KOPT-K1 (cell line): Measurements from ENCODE around the gene SAMD4A.
"Not testable (repeated sequence)": the region's sequence is repeated elsewhere in the genome, so short reads cannot be mapped to it uniquely, and the experiment has no call there.

Source experiments
- H3K27ac ChIP-seq: fragments of 200-600 bp; sonication (generic); 2 replicates; pipeline ENCODE4 v1.5.1; 2016; ENCODE audit warnings: antibody characterized with exemption, mild to moderate bottlenecking, low read depth, low read length; ENCODE audit not compliant: poor library complexity, severe bottlenecking
- H3K36me3 ChIP-seq: fragments of 200-600 bp; sonication (generic); 2 replicates; pipeline ENCODE4 v1.5.1; 2017; ENCODE audit warnings: antibody characterized with exemption, mild to moderate bottlenecking, low read length, moderate library complexity; ENCODE audit not compliant: insufficient read depth
- H3K9me3 ChIP-seq: fragments of 200-600 bp; sonication (generic); 2 replicates; pipeline ENCODE4 v1.5.1; 2017; ENCODE audit warnings: antibody characterized with exemption, low read length, mild to moderate bottlenecking; ENCODE audit not compliant: insufficient read depth, poor library complexity, severe bottlenecking

Gene SAMD4A

DNA sequence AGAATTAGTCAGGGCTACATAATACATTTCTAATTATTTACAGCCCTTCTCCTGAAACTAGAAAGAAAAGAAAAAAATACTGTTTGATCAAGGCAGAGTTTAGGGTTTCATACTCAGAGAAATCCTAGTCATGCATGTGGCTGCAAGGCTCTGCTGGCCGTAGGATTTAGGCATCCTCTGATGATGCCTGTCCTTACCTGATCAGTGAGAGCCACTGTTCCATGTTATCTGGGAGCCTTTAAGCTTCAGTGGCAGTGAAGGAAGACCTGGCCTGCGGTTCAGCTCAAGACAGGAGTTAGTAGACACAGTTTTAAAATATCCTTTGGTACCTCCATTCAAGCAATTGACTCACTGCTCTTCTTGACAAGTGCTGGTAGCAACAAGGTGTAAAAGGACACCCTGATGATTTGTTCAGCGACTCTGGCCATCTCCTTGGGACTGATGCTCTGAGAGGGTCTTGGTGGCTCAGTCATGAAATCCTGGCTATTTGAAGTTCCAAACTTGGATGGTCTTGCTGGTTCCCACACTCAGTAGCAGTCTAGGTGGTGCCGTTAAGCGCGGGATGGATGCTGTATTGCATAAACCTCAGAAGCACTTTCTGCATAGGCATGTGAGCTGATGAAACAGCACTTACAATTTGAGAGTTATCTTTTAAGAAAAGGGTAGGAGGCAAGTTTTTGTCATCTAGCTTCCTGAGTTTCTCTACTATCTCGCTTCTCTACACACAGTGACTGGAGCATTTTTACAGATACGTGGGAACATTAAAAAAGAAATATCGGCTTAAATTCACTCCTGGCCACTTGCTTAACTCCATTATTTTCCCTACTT lies 162.0 kb downstream of the SAMD4A start:
- Histone ChIP-seq H3K9me3 (no peaks in the 10 kb centered on the region), H3K36me3 (no peaks in the 10 kb centered on the region), H3K27ac (no peak overlapping the region)

DNA sequence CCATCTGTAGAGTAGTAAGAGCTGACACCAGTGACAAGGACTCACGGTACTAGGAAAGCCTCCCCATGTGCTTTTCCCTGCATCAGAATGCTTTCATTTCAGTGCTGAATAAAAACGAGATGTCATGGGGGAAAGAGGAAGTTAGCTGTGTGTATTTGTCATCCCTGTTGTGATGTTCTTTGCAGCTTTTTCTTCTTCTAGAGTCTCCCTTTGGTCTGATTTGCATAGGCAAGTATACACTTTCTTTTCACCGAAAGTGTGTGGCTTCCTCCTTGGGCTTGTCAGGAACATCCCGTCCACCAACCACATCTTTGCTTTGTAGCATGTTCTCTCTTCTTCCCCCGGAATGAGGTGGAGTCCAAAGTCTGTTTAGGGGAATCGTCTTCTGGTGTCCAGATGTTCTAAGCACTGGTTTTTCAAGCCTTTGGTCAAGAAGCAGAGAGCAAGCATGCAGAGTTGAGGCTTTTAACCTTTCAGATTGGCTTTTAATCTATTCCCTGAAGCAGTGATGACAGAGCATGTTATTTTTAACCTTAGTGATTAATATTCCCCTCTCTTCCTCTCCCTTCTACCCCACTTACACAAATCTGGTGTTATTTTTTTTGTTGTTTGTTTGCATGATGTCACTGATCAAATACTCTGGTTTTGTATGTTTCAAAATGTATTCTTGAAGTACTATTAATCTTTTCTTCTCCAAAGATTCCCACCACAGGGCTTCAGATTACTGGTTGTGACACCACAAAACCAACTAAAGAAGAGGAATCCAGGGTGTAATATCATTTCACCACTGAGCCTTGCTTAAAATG lies 163.4 kb downstream of the SAMD4A start:
- H3K36me3 ChIP-seq = no peaks in the 10 kb centered on the region
- H3K27ac ChIP-seq = no peak overlapping the region
- H3K9me3 ChIP-seq = no peaks in the 10 kb centered on the region

DNA sequence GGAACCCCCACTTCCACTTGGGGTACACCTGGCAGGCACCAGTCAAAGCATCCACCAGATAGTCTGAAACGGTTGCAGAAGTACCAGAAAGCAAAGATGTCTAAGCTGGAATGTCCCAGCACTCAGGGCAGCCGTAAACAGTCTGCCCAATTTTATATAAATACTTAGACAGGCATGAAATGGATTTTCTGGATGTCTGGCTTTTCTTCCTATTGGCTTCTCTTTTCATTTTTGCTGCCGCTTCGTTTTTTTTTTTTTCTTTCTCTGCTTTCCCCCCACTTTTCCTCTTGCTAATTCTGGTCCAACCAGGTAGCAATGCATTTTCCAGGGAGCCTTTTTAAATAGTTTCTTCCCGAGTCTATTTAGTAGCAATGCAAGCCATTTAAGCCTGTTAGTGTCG lies 168.0 kb downstream of the SAMD4A start:
- H3K9me3 ChIP-seq = no peaks in the 10 kb centered on the region
- H3K27ac ChIP-seq = no peak overlapping the region

DNA sequence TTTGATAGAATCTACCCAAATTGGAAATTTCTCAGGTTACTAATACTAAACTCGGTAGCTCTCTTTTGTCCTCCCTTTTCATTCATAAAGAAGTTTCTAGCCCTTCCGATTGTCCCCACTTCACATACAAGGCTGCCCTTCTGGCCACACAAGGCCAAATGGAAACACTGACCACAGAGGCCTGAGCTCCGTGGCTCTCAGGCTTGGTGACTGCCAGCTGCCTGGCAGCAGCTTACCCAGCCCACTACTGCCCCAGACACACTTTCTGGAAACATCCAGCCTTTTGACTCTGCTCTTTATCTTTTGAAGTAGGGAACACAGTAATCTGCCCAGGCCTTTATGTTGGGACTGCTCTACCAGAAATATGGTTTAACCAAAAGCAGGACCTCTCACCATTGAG lies 168.5 kb downstream of the SAMD4A start:
- no peak overlapping the region for H3K27ac ChIP-seq
- H3K9me3 ChIP-seq = no peaks in the 10 kb centered on the region
- H3K36me3 ChIP-seq = no peaks in the 10 kb centered on the region

More for the DNA sequence above, 168.0 kb downstream of the SAMD4A start:
- no peaks in the 10 kb centered on the region for H3K36me3 ChIP-seq

DNA sequence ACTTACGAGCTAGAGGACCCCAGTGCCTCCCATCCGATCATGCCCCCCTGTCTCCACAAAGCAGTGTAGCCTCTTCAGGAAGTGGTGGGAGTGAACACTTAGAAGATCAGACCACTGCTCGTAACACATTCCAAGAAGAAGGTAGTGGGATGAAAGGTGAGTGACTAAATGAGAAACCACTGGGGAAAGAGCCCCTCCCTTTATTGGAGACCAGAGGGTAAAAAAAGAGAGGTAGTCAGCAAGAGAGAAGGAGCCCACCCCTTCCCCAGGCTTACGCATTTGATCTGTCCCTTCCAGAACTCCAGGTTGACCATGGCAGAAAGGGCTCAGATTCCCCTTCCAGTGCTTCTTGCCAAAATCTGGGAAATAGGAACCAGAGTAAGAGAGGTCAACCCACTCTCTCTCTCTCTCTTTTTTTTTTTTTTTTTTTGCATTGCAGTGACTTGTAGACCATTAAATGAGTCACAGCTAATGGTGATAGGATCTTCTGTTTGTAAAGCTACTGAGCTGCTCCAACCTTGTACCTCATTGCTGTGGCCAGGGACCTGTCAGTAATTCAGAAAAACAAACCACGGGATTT lies 170.3 kb downstream of the SAMD4A start:
- no peak overlapping the region for H3K27ac ChIP-seq
- H3K9me3 ChIP-seq = no peaks in the 10 kb centered on the region
- no peaks in the 10 kb centered on the region for H3K36me3 ChIP-seq

DNA sequence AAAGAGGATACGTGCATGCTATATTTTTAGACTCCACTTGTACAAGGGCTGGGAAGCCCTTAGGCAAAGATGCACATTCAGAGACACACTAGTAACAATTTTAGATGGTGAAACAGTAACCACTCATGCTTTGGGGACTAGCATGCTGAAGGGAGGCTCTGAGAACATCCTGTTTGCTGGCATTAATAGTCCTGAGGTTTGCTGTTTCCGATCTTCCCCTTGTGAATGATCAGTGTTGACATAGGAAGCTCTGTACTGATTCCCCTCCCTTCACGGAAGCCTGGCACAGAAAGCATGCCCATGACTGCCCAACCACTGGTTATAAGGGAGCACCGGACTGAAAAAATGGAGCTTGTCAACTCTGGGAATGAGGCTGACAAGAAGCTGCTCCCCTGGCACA lies 171.1 kb downstream of the SAMD4A start:
- Histone ChIP-seq H3K27ac (no peak overlapping the region), H3K9me3 (no peaks in the 10 kb centered on the region), H3K36me3 (no peaks in the 10 kb centered on the region)

DNA sequence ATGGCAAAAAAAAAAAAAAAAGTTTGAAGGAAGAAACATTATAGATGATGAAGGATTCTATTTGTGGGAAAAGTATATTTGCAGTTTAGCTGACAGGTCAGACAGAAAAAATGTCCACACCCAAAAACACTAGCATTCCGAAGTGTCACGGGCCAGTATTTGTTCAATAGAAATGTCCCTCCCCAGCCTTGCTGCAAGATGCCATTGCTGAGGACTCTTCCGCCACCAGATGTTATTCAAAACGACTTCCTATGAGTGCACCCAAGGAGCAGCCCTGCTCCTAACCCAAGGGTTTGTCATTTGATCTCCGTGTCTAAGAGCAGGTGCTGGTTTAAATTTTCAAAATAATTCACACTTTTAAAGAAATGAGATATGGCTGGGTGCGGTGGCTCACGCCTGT lies 172.6 kb downstream of the SAMD4A start:
- Histone ChIP-seq H3K36me3 (no peaks in the 10 kb centered on the region), H3K9me3 (no peaks in the 10 kb centered on the region), H3K27ac (no peak overlapping the region)

DNA sequence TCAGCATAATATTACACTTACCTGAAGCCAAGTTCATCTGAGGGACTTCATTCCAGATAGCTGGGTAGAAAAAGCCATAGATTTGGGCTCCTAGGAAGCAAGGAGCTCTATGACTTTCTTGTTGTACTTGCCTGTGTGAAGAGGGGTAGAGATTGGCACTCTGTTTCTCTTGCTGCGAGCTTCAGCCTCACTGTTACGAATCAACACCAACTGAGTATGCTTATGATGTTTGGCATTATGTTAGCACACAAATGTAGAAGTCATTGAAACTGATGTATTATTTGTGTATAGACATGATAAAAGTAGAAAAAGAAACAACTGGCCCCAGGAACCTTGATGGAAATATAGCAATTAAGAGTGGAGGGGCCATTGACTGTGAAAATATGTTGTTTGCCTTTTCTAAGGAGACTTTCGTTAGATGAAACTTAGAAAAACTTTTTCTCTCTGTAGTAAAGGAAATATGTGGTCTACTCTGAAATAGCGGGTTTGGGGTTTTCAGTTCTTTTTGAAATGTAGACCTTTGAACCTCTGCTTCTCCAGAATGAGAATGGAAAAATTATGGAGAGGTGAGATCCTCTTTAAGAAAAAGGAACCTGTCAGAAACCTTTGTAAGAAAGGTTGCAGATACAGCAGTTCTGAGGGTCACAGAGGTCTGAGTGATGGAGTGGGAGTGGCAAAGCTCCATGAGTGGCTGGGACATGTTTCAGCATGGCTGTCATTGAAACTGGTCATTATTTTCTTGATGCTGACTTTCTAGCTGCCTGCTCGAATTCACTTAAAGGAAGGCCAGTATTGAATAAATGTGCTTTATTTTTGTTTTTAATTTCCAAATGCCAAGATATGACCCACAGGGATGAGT lies 175.8 kb downstream of the SAMD4A start:
- H3K27ac ChIP-seq = no peak overlapping the region
- H3K36me3 ChIP-seq = no peaks in the 10 kb centered on the region
- no peaks in the 10 kb centered on the region for H3K9me3 ChIP-seq

DNA sequence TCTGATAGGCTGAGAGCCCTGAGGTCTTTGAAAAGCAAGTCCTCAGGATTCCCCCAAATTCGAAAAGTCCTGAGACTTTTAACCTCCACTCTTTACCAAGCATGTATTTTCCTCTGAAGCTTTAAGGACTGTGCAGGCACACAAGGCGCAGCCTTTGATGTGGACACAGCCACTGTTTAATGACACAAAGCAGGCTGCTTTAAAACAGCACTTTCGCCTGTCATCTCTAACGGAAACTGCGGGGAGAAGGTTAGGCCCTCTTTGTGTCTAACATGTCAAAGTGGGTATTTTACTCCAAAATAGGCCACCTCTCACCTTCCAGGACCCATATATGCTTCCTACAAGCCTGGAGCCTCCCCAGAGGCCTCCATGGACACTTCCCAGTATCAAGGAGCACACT lies 176.5 kb downstream of the SAMD4A start:
- Histone ChIP-seq H3K27ac (no peak overlapping the region), H3K36me3 (no peaks in the 10 kb centered on the region), H3K9me3 (no peaks in the 10 kb centered on the region)

DNA sequence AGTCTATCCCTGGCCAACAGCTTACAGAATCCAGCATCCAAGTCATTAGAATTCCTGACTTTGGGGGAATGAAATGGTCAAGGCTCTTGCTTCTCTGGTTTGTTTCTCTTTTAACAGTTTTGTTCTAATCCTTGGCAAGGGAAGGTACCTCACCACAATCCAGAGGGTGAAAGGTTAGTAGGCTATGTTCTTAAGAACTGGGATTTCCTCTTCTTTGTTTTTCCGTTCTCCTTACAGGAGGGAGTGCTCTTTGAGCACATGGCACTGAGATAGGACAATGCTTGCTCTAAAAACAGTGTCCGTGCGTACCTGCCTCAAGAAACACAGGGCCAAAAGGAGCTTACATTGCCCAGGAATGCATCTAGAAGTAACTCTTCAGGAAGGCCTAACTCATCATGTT lies 179.1 kb downstream of the SAMD4A start:
- no peaks in the 10 kb centered on the region for H3K9me3 ChIP-seq
- no peaks in the 10 kb centered on the region for H3K36me3 ChIP-seq
- H3K27ac ChIP-seq = no peak overlapping the region

DNA sequence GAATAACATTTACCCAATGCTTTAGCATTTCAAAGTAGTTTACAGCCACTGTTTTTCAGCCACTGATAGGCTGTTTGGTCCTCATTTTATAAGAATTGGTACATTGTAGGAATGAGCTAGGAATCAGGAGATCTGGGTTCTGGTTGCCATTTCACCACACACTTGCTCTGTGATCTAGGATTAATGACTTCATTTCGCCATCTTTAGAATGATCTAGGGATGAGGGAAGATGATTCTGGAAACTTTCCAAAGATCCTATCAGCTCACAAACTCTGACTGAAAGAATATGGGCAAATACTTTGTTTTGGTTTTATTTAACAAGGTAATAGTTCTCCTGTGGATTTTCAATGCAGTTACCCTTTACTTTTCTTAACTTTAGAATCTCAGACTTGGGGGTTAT lies 180.7 kb downstream of the SAMD4A start:
- Histone ChIP-seq H3K27ac (no peak overlapping the region), H3K9me3 (no peaks in the 10 kb centered on the region), H3K36me3 (no peaks in the 10 kb centered on the region)

DNA sequence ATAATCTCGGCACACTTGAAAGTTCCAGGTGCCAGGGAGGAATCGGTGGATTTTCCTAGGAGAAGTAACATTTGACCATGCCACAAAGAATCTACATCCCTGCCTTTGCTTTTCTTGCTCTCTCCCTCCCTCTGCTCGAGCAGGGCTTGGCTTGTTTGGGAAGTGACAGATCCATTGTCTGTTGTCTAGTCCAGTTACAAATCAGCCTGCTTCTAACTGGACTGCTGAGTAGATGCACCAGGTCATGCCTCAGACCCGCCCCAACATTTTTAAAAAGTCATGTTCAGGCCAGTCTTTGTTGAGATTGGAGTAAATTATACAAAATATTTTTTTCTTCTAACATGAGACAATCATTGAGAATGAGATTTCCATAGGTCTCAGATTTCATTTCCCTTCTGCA lies 182.3 kb downstream of the SAMD4A start:
- no peaks in the 10 kb centered on the region for H3K36me3 ChIP-seq
- no peaks in the 10 kb centered on the region for H3K9me3 ChIP-seq

DNA sequence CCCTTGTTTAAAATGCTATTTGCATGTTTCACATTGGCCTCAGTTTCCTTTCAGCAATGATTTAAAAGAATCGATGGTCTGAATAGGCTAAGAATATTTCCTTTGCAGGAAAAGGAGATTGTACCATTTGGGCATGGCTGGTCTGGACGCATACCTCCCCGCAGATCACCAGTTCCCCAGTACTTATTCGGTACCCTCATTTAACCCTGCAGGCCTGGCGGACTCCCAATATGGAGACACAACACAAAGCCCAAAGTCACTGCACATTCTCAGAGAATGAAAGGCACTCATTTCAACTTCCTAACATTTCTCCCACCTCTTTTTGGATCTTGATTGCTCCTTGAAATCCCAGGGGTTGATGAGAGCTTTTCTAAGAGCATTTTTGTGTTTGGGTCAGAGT lies 182.8 kb downstream of the SAMD4A start:
- H3K36me3 ChIP-seq = no peaks in the 10 kb centered on the region

More for the DNA sequence above, 182.3 kb downstream of the SAMD4A start:
- H3K27ac ChIP-seq = no peak overlapping the region

DNA sequence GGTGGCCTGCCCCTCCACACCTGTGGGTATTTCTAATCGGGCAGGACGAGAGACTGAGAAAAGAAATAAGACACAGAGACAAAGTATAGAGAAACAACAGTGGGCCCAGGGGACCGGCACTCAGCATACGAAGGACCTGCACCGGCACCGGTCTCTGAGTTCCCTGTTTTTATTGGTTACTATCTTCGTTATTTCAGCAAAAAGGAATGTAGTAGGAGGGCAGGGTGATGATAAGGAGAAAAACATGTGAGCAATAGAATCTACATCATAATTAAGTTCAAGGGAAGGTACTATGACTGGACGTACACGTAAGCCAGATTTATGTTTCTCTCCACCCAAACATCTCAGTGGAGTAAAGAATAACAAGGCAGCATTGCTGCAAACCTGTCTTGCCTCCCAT lies 185.7 kb downstream of the SAMD4A start:
- not testable (repeated sequence) for H3K27ac ChIP-seq, H3K9me3 ChIP-seq, H3K36me3 ChIP-seq

More for the DNA sequence above, 182.8 kb downstream of the SAMD4A start:
- Histone ChIP-seq H3K9me3 (no peaks in the 10 kb centered on the region), H3K27ac (no peak overlapping the region)

DNA sequence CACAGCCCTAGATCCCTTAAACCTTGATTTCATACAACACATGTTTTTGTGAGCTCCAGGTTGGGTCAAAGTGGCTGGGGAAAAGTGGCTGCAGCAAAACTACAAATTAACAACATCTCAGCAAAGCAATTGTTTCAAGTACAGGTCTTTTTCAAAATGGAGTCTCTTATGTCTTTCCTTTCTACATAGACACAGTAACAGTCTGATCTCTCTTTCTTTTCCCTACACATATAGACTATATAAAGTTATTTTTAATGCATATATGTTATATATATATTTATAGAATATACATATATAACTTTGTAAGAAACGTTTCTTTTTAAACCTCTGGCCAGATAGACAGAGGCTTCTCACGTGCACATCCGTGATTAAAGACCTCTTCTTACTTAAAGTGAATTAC lies 186.5 kb downstream of the SAMD4A start:
- H3K9me3 ChIP-seq, H3K36me3 ChIP-seq, H3K27ac ChIP-seq: not testable (repeated sequence)
